NK-92 treated with Interleukin-12 subunit alpha and Interleukin-12 subunit beta, amount 100 ng/mL, for 24 hours (cell line): Measurements from ENCODE around the gene METTL23.
"Not testable (repeated sequence)": the region's sequence is repeated elsewhere in the genome, so short reads cannot be mapped to it uniquely, and the experiment has no call there.

Experiments
- DNase-seq: peaks from one replicate; lab custom pipeline; 2025; lab: John Stamatoyannopoulos, UW

Gene METTL23

GRCh38 chr17:76714336-76714735, 12.3 kb upstream of the METTL23 start:
- DNase-seq: no peak

- peak; percentile 29 for DNase-seq
Observed at GRCh38 chr17:76714822-76715495, 11.7 kb upstream of the METTL23 start.

- DNase-seq: no peak
Observed at GRCh38 chr17:76715496-76715830, 11.2 kb upstream of the METTL23 start.

- no peak for DNase-seq
Observed at GRCh38 chr17:76716146-76716838, 10.3 kb upstream of the METTL23 start.

GRCh38 chr17:76716839-76717215, 9.8 kb upstream of the METTL23 start:
- no peak for DNase-seq

GRCh38 chr17:76718516-76718915, 8.1 kb upstream of the METTL23 start:
- no peak for DNase-seq

GRCh38 chr17:76720211-76720610, 6.4 kb upstream of the METTL23 start:
- no peak for DNase-seq

GRCh38 chr17:76720941-76721340, 5.7 kb upstream of the METTL23 start:
- DNase-seq: no peak

- DNase-seq: no peak
Observed at GRCh38 chr17:76721463-76721862, 5.2 kb upstream of the METTL23 start.

GRCh38 chr17:76722279-76722678, 4.4 kb upstream of the METTL23 start:
- no peak for DNase-seq

GRCh38 chr17:76722977-76723376, 3.7 kb upstream of the METTL23 start:
- not testable (repeated sequence) for DNase-seq

- no peak for DNase-seq
Observed at GRCh38 chr17:76723812-76724211, 2.8 kb upstream of the METTL23 start.

- peak; percentile 70 for DNase-seq
Observed at GRCh38 chr17:76725580-76726230, 934 bp upstream of the METTL23 start.

GRCh38 chr17:76726231-76726775, 336 bp upstream of the METTL23 start, which contains the start of gene JMJD6:
Gene JMJD6 (minus strand): TSS chr17:76726606. CDS start chr17:76726475, 131 bp downstream.
- DNase-seq: peak; percentile 96

- no peak for DNase-seq
Observed at GRCh38 chr17:76727745-76728456, 1.3 kb downstream of the METTL23 start.

- not testable (repeated sequence) for DNase-seq
Observed at GRCh38 chr17:76731800-76732733, 5.4 kb downstream of the METTL23 start.

- no peak for DNase-seq
Observed at GRCh38 chr17:76732734-76733617, 6.3 kb downstream of the METTL23 start.

- no peak for DNase-seq
Observed at GRCh38 chr17:76733618-76733957, 6.9 kb downstream of the METTL23 start.

GRCh38 chr17:76734080-76734840, 7.6 kb downstream of the METTL23 start:
- no peak for DNase-seq
